HEK293T (cell line): Measurements from ENCODE around the gene NCLN.

Source experiments
- ARNT ChIP-seq: fragments of 450-650 bp; IDR thresholded peaks from 2 replicates; pipeline ENCODE4 v1.6.1; 2017; ENCODE audit warnings: mild to moderate bottlenecking
- BHLHE40 ChIP-seq: fragments of 450-650 bp; IDR thresholded peaks from 2 replicates; pipeline ENCODE4 v1.6.1; 2016; ENCODE audit warnings: mild to moderate bottlenecking, moderate library complexity, borderline replicate concordance
- CTBP1 ChIP-seq: fragments of 450-650 bp; IDR thresholded peaks from 2 replicates; pipeline ENCODE4 v1.6.1; 2016; ENCODE audit warnings: borderline replicate concordance
- ELF4 ChIP-seq: fragments of 450-650 bp; IDR thresholded peaks from 2 replicates; pipeline ENCODE4 v1.6.1; 2017; ENCODE audit warnings: antibody characterized with exemption
- FOXA1 ChIP-seq: fragments of 450-650 bp; IDR thresholded peaks from 2 replicates; pipeline ENCODE4 v1.6.1; 2016; ENCODE audit warnings: mild to moderate bottlenecking
- FOXK2 ChIP-seq: fragments of 450-650 bp; IDR thresholded peaks from 2 replicates; pipeline ENCODE4 v1.6.1; 2016; ENCODE audit warnings: mild to moderate bottlenecking
- FOXM1 ChIP-seq: fragments of 450-650 bp; IDR thresholded peaks from 2 replicates; pipeline ENCODE4 v1.6.1; 2017; ENCODE audit warnings: mild to moderate bottlenecking, borderline replicate concordance
- HDGF ChIP-seq: fragments of 450-650 bp; IDR thresholded peaks from 2 replicates; pipeline ENCODE4 v1.6.1; 2017; ENCODE audit warnings: antibody characterized with exemption, borderline replicate concordance
- LEF1 ChIP-seq: fragments of 450-650 bp; IDR thresholded peaks from 2 replicates; pipeline ENCODE4 v1.6.1; 2017; ENCODE audit warnings: mild to moderate bottlenecking, borderline replicate concordance
- NFRKB ChIP-seq: fragments of 450-650 bp; IDR thresholded peaks from 2 replicates; pipeline ENCODE4 v1.6.1; 2016; ENCODE audit warnings: mild to moderate bottlenecking, moderate library complexity
- SP1 ChIP-seq: fragments of 450-650 bp; IDR thresholded peaks from 2 replicates; pipeline ENCODE4 v1.6.1; 2017
- SUZ12 ChIP-seq: fragments of 450-650 bp; IDR thresholded peaks from 2 replicates; pipeline ENCODE4 v1.6.1; 2016; ENCODE audit warnings: mild to moderate bottlenecking
- TARDBP ChIP-seq: fragments of 450-650 bp; IDR thresholded peaks from 2 replicates; pipeline ENCODE4 v1.6.1; 2016
- ZNF384 ChIP-seq: fragments of 450-650 bp; IDR thresholded peaks from 2 replicates; pipeline ENCODE4 v1.6.1; 2016

DNA sequence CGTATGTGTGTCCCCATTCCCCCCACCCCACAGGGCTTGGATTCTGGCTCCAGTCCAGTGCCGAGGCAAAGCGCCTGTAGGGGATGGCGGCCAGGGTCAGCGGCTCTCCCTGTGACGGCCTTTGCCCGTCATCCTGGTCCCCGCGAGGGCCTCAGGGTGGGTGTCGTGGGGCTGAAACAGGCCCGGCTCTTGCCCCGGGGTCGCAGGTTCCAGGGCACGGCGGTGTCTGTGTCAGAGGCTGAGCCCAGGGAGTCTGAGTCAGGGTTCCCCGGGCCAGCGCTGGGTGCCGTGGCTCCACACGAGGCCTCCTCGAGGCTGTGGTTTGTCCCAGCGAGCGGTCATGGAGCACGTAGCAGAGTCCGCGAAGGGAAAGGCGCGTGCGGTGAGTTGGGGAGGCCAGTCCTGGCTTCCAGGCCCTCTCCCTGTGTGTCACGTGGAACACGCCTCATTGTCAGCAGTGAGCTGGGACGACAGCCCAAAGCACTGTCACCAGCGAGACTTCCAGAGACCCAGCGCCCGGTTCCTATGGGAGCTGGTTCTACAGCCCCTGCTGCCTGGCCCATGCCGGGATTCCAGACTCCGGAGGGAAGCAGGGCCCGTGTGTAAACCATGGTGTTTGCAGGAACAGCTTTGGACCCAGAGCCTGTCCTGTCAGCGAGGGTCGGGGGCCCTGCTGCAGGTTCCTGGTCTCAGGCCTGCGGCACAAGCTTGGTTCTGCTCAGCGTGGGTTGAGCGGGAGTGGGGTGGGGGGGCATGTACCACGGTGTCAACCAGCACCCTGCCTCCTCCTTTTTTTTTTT, 13.4 kb downstream of the NCLN start:
- no peak for TF ChIP-seq BHLHE40
- TF ChIP-seq SUZ12, result no peak
- no peak for TF ChIP-seq NFRKB
- no peak for TF ChIP-seq HDGF
- TF ChIP-seq FOXA1, result no peak
- TF ChIP-seq ARNT, result no peak
- no peak for TF ChIP-seq ELF4
- TF ChIP-seq FOXM1, result no peak
- TF ChIP-seq CTBP1, result no peak
- TF ChIP-seq TARDBP, result no peak
- no peak for TF ChIP-seq SP1
- no peak for TF ChIP-seq ZNF384
- TF ChIP-seq FOXK2, result no peak
- TF ChIP-seq LEF1, result no peak
